ENCODE measurements around the gene LNX1.

DNA sequence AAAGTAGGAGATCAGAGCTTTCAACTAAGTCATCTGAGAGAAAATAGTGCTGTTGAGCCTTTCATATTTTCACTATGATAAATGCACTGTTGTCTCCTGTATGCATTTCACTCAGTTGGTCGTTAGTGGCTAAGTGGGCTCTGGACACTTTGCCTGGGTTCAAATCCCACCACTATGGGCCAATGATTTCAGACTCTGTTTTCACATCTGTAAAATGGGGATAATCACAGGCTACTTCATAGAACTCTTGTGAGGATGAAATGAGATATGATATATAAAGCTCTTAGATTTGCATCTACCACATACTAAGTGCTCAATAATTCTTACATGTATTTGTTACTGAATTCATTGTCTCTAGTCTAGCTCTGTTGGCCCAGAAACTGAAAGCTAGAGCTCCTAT lies 16.8 kb downstream of the LNX1 start:
- TF ChIP-seq, protein P1, sequence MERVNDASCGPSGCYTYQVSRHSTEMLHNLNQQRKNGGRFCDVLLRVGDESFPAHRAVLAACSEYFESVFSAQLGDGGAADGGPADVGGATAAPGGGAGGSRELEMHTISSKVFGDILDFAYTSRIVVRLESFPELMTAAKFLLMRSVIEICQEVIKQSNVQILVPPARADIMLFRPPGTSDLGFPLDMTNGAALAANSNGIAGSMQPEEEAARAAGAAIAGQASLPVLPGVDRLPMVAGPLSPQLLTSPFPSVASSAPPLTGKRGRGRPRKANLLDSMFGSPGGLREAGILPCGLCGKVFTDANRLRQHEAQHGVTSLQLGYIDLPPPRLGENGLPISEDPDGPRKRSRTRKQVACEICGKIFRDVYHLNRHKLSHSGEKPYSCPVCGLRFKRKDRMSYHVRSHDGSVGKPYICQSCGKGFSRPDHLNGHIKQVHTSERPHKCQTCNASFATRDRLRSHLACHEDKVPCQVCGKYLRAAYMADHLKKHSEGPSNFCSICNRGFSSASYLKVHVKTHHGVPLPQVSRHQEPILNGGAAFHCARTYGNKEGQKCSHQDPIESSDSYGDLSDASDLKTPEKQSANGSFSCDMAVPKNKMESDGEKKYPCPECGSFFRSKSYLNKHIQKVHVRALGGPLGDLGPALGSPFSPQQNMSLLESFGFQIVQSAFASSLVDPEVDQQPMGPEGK (CRISPR knock-in tag; IDR thresholded peaks at IDR 0.05; ENCODE audit: borderline replicate concordance), result no peak
- TF ChIP-seq OSR1 (CRISPR knock-in tag; IDR thresholded peaks at IDR 0.05) (no peak), ZNF70 (CRISPR knock-in tag; IDR thresholded peaks at IDR 0.05) (no peak), ZNF8 (CRISPR knock-in tag; IDR thresholded peaks at IDR 0.05) (no peak), TOX (CRISPR knock-in tag; IDR thresholded peaks at IDR 0.05; ENCODE audit: borderline replicate concordance) (no peak), TCF4 (CRISPR knock-in tag; IDR thresholded peaks at IDR 0.05; ENCODE audit: borderline replicate concordance) (no peak)
- TF ChIP-seq, protein P2, sequence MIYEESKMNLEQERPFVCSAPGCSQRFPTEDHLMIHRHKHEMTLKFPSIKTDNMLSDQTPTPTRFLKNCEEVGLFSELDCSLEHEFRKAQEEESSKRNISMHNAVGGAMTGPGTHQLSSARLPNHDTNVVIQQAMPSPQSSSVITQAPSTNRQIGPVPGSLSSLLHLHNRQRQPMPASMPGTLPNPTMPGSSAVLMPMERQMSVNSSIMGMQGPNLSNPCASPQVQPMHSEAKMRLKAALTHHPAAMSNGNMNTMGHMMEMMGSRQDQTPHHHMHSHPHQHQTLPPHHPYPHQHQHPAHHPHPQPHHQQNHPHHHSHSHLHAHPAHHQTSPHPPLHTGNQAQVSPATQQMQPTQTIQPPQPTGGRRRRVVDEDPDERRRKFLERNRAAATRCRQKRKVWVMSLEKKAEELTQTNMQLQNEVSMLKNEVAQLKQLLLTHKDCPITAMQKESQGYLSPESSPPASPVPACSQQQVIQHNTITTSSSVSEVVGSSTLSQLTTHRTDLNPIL (CRISPR knock-in tag; IDR thresholded peaks at IDR 0.05; ENCODE audit: low read depth), result no peak
